HepG2 (cell line): ENCODE results near the gene AIF1. TPM values are rescaled to one million over a fixed set of nuclear protein-coding genes. Genes with fewer than 3 reads are reported as not detected.
A peak's percentile ranks its signal among the peaks of the same experiment; 100 is the strongest.

Source experiments
- PBX3 ChIP-seq: sonication (generic); formaldehyde crosslinking; IDR thresholded peaks from 2 replicates; pipeline ENCODE4 v1.8.1; 2023; ENCODE audit warnings: missing genetic modification reagents, inconsistent platforms, borderline replicate concordance
- ZBTB40 ChIP-seq, 2 experiments: fragments of 450-650 bp in 1 of 2; sonication (generic) in 1 of 2; formaldehyde crosslinking in 1 of 2; IDR thresholded peaks; 2 replicates each; pipeline versions ENCODE4 v1.6.1 to v1.8.0; 2016 to 2022; ENCODE audit warnings: antibody characterized with exemption in 1 of 2, mild to moderate bottlenecking in 1 of 2, missing genetic modification reagents in 1 of 2
- ZNF121 ChIP-seq: sonication (generic); formaldehyde crosslinking; IDR thresholded peaks from 2 replicates; pipeline ENCODE4 v1.5.0; 2020; ENCODE audit warnings: mild to moderate bottlenecking, missing genetic modification reagents
- ZNF34 ChIP-seq: sonication (generic); formaldehyde crosslinking; IDR thresholded peaks from 2 replicates; pipeline ENCODE4 v1.4.0; 2020; ENCODE audit warnings: mild to moderate bottlenecking, missing genetic modification reagents, borderline replicate concordance
- ZNF343 ChIP-seq: sonication (generic); formaldehyde crosslinking; IDR thresholded peaks from 2 replicates; pipeline ENCODE4 v1.4.0; 2020; ENCODE audit warnings: mild to moderate bottlenecking, missing genetic modification reagents
- ZNF512B ChIP-seq: sonication (generic); formaldehyde crosslinking; IDR thresholded peaks from 2 replicates; pipeline ENCODE4 v1.5.1; 2020; ENCODE audit warnings: missing genetic modification reagents, mild to moderate bottlenecking, borderline replicate concordance
- ZNF746 ChIP-seq: sonication (generic); formaldehyde crosslinking; IDR thresholded peaks from 2 replicates; pipeline ENCODE4 v1.8.0; 2022; ENCODE audit warnings: mild to moderate bottlenecking, missing genetic modification reagents
- polyA plus RNA-seq, 8 experiments: library from polyadenylated mRNA; depleted of rRNA in 3 of 8; stranded (reverse) in 7 of 8; unstranded in 1 of 8; fragments of >200 nt; fragmentation: Illumina TruSeq in 4 of 8; extraction: Trizol in 4 of 8; gene quantifications; 2 replicates each; pipeline versions ENCODE4 v1.2.1 to v1.2.3, GENCODE V29; 2011 to 2016; ENCODE audit warnings: low read depth in 4 of 8, missing spikeins in 1 of 8, mixed read lengths in 1 of 8; ENCODE audit not compliant: insufficient read depth in 1 of 8
- total RNA-seq, 5 experiments: library from RNA; depleted of rRNA; stranded (reverse); fragments of >200 nt; fragmentation: Illumina TruSeq; extraction: Trizol; gene quantifications; 2 replicates each; pipeline ENCODE4 v1.2.3, GENCODE V29; 2016; ENCODE audit warnings: low read depth in 1 of 5
- TF ChIP-seq, protein P1 (sequence below): sonication (generic); formaldehyde crosslinking; IDR thresholded peaks from 2 replicates; pipeline ENCODE4 v1.5.1; 2020; ENCODE audit warnings: mild to moderate bottlenecking, missing genetic modification reagents, moderate library complexity

AIF1 gene
- total and polyA plus RNA-seq, 2 of the 13 experiments (the other 11 are each of a cell fraction or from before 2014, with no cell fraction given), result 1.5 TPM; not detected in 1

GRCh38 chr6:31619805-31620585 lies 5.0 kb downstream of the AIF1 start (continued):
- no peak for TF ChIP-seq ZNF512B
- TF ChIP-seq ZNF121 (CRISPR knock-in tag), result 0 out of 2 replicates have a peak, but pooled peaks have one; percentile 21
- TF ChIP-seq PBX3 (CRISPR knock-in tag), result no peak
- TF ChIP-seq ZNF34, result 0 out of 2 replicates have a peak, but pooled peaks have one; percentile 61
- no peak for TF ChIP-seq ZNF746 (CRISPR knock-in tag)
- TF ChIP-seq, protein P1, sequence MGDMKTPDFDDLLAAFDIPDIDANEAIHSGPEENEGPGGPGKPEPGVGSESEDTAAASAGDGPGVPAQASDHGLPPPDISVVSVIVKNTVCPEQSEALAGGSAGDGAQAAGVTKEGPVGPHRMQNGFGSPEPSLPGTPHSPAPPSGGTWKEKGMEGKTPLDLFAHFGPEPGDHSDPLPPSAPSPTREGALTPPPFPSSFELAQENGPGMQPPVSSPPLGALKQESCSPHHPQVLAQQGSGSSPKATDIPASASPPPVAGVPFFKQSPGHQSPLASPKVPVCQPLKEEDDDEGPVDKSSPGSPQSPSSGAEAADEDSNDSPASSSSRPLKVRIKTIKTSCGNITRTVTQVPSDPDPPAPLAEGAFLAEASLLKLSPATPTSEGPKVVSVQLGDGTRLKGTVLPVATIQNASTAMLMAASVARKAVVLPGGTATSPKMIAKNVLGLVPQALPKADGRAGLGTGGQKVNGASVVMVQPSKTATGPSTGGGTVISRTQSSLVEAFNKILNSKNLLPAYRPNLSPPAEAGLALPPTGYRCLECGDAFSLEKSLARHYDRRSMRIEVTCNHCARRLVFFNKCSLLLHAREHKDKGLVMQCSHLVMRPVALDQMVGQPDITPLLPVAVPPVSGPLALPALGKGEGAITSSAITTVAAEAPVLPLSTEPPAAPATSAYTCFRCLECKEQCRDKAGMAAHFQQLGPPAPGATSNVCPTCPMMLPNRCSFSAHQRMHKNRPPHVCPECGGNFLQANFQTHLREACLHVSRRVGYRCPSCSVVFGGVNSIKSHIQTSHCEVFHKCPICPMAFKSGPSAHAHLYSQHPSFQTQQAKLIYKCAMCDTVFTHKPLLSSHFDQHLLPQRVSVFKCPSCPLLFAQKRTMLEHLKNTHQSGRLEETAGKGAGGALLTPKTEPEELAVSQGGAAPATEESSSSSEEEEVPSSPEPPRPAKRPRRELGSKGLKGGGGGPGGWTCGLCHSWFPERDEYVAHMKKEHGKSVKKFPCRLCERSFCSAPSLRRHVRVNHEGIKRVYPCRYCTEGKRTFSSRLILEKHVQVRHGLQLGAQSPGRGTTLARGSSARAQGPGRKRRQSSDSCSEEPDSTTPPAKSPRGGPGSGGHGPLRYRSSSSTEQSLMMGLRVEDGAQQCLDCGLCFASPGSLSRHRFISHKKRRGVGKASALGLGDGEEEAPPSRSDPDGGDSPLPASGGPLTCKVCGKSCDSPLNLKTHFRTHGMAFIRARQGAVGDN (CRISPR knock-in tag), result peak; percentile 89
- TF ChIP-seq ZBTB40 (IDR thresholded peaks at IDR 0.05), result no peak
- TF ChIP-seq ZBTB40 (CRISPR knock-in tag; IDR thresholded peaks at IDR 0.05), result peak; percentile 64; the same call in 1 of the 2 replicates
- TF ChIP-seq ZNF343 (CRISPR knock-in tag), result no peak
